ENCODE results near the gene AGXT2.
A peak's percentile ranks its signal among the peaks of the same experiment; 100 is the strongest.
"Not testable (repeated sequence)": the region's sequence is repeated elsewhere in the genome, so short reads cannot be mapped to it uniquely, and the experiment has no call there.

The AGXT2 gene

GRCh38 chr5:34991486-34992238, 56.1 kb downstream of the AGXT2 start:
- no peak for DNase-seq
- peaks cover 16% of the 10 kb centered on the region for H3K27me3 Mint-ChIP-seq
- peaks cover 6% of the 10 kb centered on the region for H3K9me3 Mint-ChIP-seq
- H3K4me1 Mint-ChIP-seq, result no peaks in the 10 kb centered on the region
- no peak overlapping the region for H3K27ac Mint-ChIP-seq
- no peaks in the 10 kb centered on the region for H3K36me3 Mint-ChIP-seq
- CTCF ChIA-PET, result interaction anchor here (2.1 kb wide), 1 partner anchor 12 kb away, joined by 11 read pairs; no protein-coding TSS in a partner anchor
- H3K4me3 Mint-ChIP-seq, result no peak overlapping the region

GRCh38 chr5:34986965-34987364, 60.8 kb downstream of the AGXT2 start:
- Mint-ChIP-seq H3K9me3 (peaks cover 14% of the 10 kb centered on the region), H3K27me3 (peaks cover 5% of the 10 kb centered on the region), H3K4me1 (no peaks in the 10 kb centered on the region), H3K4me3 (no peak overlapping the region), H3K36me3 (no peaks in the 10 kb centered on the region), H3K27ac (no peak overlapping the region)
- CTCF ChIA-PET, result no interaction called here
- no peak for DNase-seq

GRCh38 chr5:34982823-34983222, 64.9 kb downstream of the AGXT2 start:
- H3K4me3 Mint-ChIP-seq, result no peak overlapping the region
- no peaks in the 10 kb centered on the region for H3K4me1 Mint-ChIP-seq
- H3K27me3 Mint-ChIP-seq, result no peaks in the 10 kb centered on the region
- no peak overlapping the region for H3K27ac Mint-ChIP-seq
- H3K36me3 Mint-ChIP-seq, result no peaks in the 10 kb centered on the region
- CTCF ChIA-PET, result no interaction called here
- H3K9me3 Mint-ChIP-seq, result peaks cover 16% of the 10 kb centered on the region
- no peak for DNase-seq

- CTCF ChIA-PET, result no interaction called here
- Mint-ChIP-seq H3K9me3 (peaks cover 5% of the 10 kb centered on the region), H3K4me3 (no peak overlapping the region), H3K36me3 (no peaks in the 10 kb centered on the region), H3K27ac (no peak overlapping the region), H3K4me1 (no peaks in the 10 kb centered on the region), H3K27me3 (peaks cover 4% of the 10 kb centered on the region)
- DNase-seq, result no peak
These were observed 69.1 kb downstream of the AGXT2 start for GRCh38 chr5:34978681-34979080.

- H3K4me1 Mint-ChIP-seq, result no peaks in the 10 kb centered on the region
- H3K27me3 Mint-ChIP-seq, result peaks cover 4% of the 10 kb centered on the region
- no peaks in the 10 kb centered on the region for H3K36me3 Mint-ChIP-seq
- CTCF ChIA-PET, result no interaction called here
- no peak overlapping the region for H3K4me3 Mint-ChIP-seq
- no peak overlapping the region for H3K27ac Mint-ChIP-seq
- peaks cover 5% of the 10 kb centered on the region for H3K9me3 Mint-ChIP-seq
- no peak for DNase-seq
These were observed 69.7 kb downstream of the AGXT2 start for GRCh38 chr5:34977934-34978613.

GRCh38 chr5:34976347-34976746, 71.4 kb downstream of the AGXT2 start:
- no peak overlapping the region for H3K27ac Mint-ChIP-seq
- peaks cover 1% of the 10 kb centered on the region for H3K9me3 Mint-ChIP-seq
- H3K36me3 Mint-ChIP-seq, result no peaks in the 10 kb centered on the region
- peaks cover 4% of the 10 kb centered on the region for H3K27me3 Mint-ChIP-seq
- no peaks in the 10 kb centered on the region for H3K4me1 Mint-ChIP-seq
- H3K4me3 Mint-ChIP-seq, result no peak overlapping the region
- CTCF ChIA-PET, result interaction anchor here (1.0 kb wide), 1 partner anchor 26 kb away, joined by 3 read pairs; no protein-coding TSS in a partner anchor
- no peak for DNase-seq

GRCh38 chr5:34971655-34972054, 76.1 kb downstream of the AGXT2 start:
- DNase-seq, H3K36me3 Mint-ChIP-seq, H3K9me3 Mint-ChIP-seq, H3K27me3 Mint-ChIP-seq, CTCF ChIA-PET, H3K27ac Mint-ChIP-seq, H3K4me1 Mint-ChIP-seq, H3K4me3 Mint-ChIP-seq: not testable (repeated sequence)

- H3K9me3 Mint-ChIP-seq, result peaks cover 8% of the 10 kb centered on the region
- H3K36me3 Mint-ChIP-seq, result peaks cover 6% of the 10 kb centered on the region
- no peak overlapping the region for H3K4me3 Mint-ChIP-seq
- CTCF ChIA-PET, result no interaction called here
- no peak overlapping the region for H3K27ac Mint-ChIP-seq
- no peak for DNase-seq
- no peaks in the 10 kb centered on the region for H3K27me3 Mint-ChIP-seq
- H3K4me1 Mint-ChIP-seq, result no peaks in the 10 kb centered on the region
These were observed 77.2 kb downstream of the AGXT2 start for GRCh38 chr5:34970552-34970951.

- Mint-ChIP-seq H3K9me3 (peaks cover 14% of the 10 kb centered on the region), H3K27me3 (no peaks in the 10 kb centered on the region), H3K4me1 (no peaks in the 10 kb centered on the region), H3K27ac (no peak overlapping the region), H3K4me3 (no peak overlapping the region), H3K36me3 (peaks cover 9% of the 10 kb centered on the region)
- no peak for DNase-seq
- CTCF ChIA-PET, result interaction anchor here (1.0 kb wide), 1 partner anchor 36 kb away, joined by 3 read pairs; no protein-coding TSS in a partner anchor
These were observed 79.5 kb downstream of the AGXT2 start for GRCh38 chr5:34968258-34968657.

- H3K36me3 Mint-ChIP-seq, result peaks cover 9% of the 10 kb centered on the region
- no peak for DNase-seq
- H3K4me3 Mint-ChIP-seq, result no peak overlapping the region
- no peaks in the 10 kb centered on the region for H3K4me1 Mint-ChIP-seq
- no peaks in the 10 kb centered on the region for H3K27me3 Mint-ChIP-seq
- H3K27ac Mint-ChIP-seq, result no peak overlapping the region
- CTCF ChIA-PET, result interaction anchor here (1.0 kb wide), 1 partner anchor 36 kb away, joined by 3 read pairs; no protein-coding TSS in a partner anchor
- H3K9me3 Mint-ChIP-seq, result peaks cover 14% of the 10 kb centered on the region
These were observed 80.2 kb downstream of the AGXT2 start for GRCh38 chr5:34967540-34967939.

- H3K4me3 Mint-ChIP-seq, result no peak overlapping the region
- H3K9me3 Mint-ChIP-seq, result no peaks in the 10 kb centered on the region
- CTCF ChIA-PET, result interaction anchor here (0.6 to 3.9 kb wide), 4 partner anchors 18 to 436 kb away, joined by 3 to 27 read pairs (median 4); no protein-coding TSS in a partner anchor
- peak overlapping the region; percentile 1 for H3K27ac Mint-ChIP-seq
- H3K4me1 Mint-ChIP-seq, result peaks cover 26% of the 10 kb centered on the region
- peaks cover 15% of the 10 kb centered on the region for H3K36me3 Mint-ChIP-seq
- no peaks in the 10 kb centered on the region for H3K27me3 Mint-ChIP-seq
- DNase-seq, result no peak
These were observed 88.4 kb downstream of the AGXT2 start for GRCh38 chr5:34959323-34959722.

GRCh38 chr5:34957857-34958690, 89.7 kb downstream of the AGXT2 start:
- CTCF ChIA-PET, result interaction anchor here (0.7 to 3.9 kb wide), 5 partner anchors 20 to 411 kb away, joined by 3 to 27 read pairs (median 3); partner anchors contain the start of gene DNAJC21
- DNase-seq, result no peak

GRCh38 chr5:34957321-34957720, 90.4 kb downstream of the AGXT2 start:
- Mint-ChIP-seq H3K4me3 (no peak overlapping the region), H3K9me3 (no peaks in the 10 kb centered on the region), H3K4me1 (peaks cover 26% of the 10 kb centered on the region), H3K36me3 (peaks cover 19% of the 10 kb centered on the region), H3K27ac (no peak overlapping the region), H3K27me3 (no peaks in the 10 kb centered on the region)
- CTCF ChIA-PET, result interaction anchor here (1.3 to 3.9 kb wide), 3 partner anchors 19 to 45 kb away, joined by 3 to 27 read pairs (median 5); partner anchors contain the start of gene DNAJC21
- no peak for DNase-seq

More at GRCh38 chr5:34957857-34958690, 89.7 kb downstream of the AGXT2 start:
- Mint-ChIP-seq H3K9me3 (no peaks in the 10 kb centered on the region), H3K4me1 (peaks cover 26% of the 10 kb centered on the region), H3K27ac (no peak overlapping the region), H3K4me3 (no peak overlapping the region), H3K36me3 (peaks cover 17% of the 10 kb centered on the region), H3K27me3 (no peaks in the 10 kb centered on the region)
